Hepatocyte (in vitro differentiated cells): ENCODE results near the gene C3orf70. TPM values are rescaled to one million over a fixed set of nuclear protein-coding genes. Genes with fewer than 3 reads are reported as not detected.

Experiments
- DNase-seq: peaks from one replicate; pipeline ENCODE4 v3.0.0-alpha.2; 2016; ENCODE audit warnings: low spot score
- H2AFZ ChIP-seq: fragments of 200-600 bp; sonication (generic); 2 replicates; pipeline ENCODE4 v1.6.0; 2016; ENCODE audit warnings: antibody characterized with exemption, mild to moderate bottlenecking
- H3K27ac ChIP-seq: fragments of 200-600 bp; sonication (generic); 2 replicates; pipeline ENCODE4 v1.5.1; 2016; ENCODE audit warnings: mild to moderate bottlenecking
- H3K27me3 ChIP-seq: fragments of 200-600 bp; sonication (generic); 2 replicates; pipeline ENCODE4 v1.6.1; 2016
- H3K36me3 ChIP-seq: fragments of 200-600 bp; sonication (generic); replicated peaks from 2 replicates; pipeline ENCODE4 v1.5.1; 2016; ENCODE audit warnings: low read depth; ENCODE audit not compliant: insufficient read depth
- H3K4me1 ChIP-seq: fragments of 200-600 bp; sonication (generic); 2 replicates; pipeline ENCODE4 v1.5.1; 2016; ENCODE audit warnings: mild to moderate bottlenecking, moderate library complexity; ENCODE audit not compliant: insufficient read depth
- H3K4me2 ChIP-seq: fragments of 200-600 bp; sonication (generic); 2 replicates; pipeline ENCODE4 v1.6.0; 2016
- H3K4me3 ChIP-seq: fragments of 200-600 bp; sonication (generic); 2 replicates; pipeline ENCODE4 v1.5.1; 2016; ENCODE audit warnings: mild to moderate bottlenecking
- H3K79me2 ChIP-seq: fragments of 200-600 bp; sonication (generic); 2 replicates; pipeline ENCODE4 v1.6.0; 2017; ENCODE audit warnings: mild to moderate bottlenecking
- H3K9me2 ChIP-seq: fragments of 200-600 bp; sonication (generic); replicated peaks from 2 replicates; pipeline ENCODE4 v1.6.0; 2017; ENCODE audit warnings: mild to moderate bottlenecking; ENCODE audit not compliant: insufficient read depth
- H3K9me3 ChIP-seq: fragments of 200-600 bp; sonication (generic); 2 replicates; pipeline ENCODE4 v1.5.1; 2016; ENCODE audit warnings: low read depth, mild to moderate bottlenecking
- H4K20me1 ChIP-seq: fragments of 200-600 bp; sonication (generic); 2 replicates; pipeline ENCODE4 v1.6.0; 2016; ENCODE audit warnings: mild to moderate bottlenecking; ENCODE audit not compliant: insufficient read depth, poor library complexity, severe bottlenecking
- CTCF ChIP-seq: fragments of 200-600 bp; sonication (generic); IDR thresholded peaks from 2 replicates; pipeline ENCODE4 v1.5.1; 2016; ENCODE audit warnings: antibody characterized with exemption, mild to moderate bottlenecking; ENCODE audit not compliant: poor library complexity
- EZH2 ChIP-seq: fragments of 200-600 bp; sonication (generic); IDR thresholded peaks from 2 replicates; pipeline ENCODE4 v1.6.1; 2016; ENCODE audit warnings: antibody characterized with exemption, mild to moderate bottlenecking, borderline replicate concordance
- EZH2phosphoT487 ChIP-seq: fragments of 200-600 bp; sonication (generic); IDR thresholded peaks from one replicate; pipeline ENCODE4 v1.6.1; 2018; ENCODE audit warnings: antibody characterized with exemption, mild to moderate bottlenecking, low read depth, moderate library complexity; ENCODE audit not compliant: unreplicated experiment, severe bottlenecking
- WGBS: methylation state at CpG from one replicate; pipeline ENCODE4 v1.1.6; 2016; ENCODE audit warnings: low lambda C conversion rate; ENCODE audit errors: missing lambda C conversion rate; 5-methylcytosine and 5-hydroxymethylcytosine counted together
- polyA plus RNA-seq: library from polyadenylated mRNA; unstranded; fragments of >200 nt; fragmentation: Nextera tagmentation; extraction: Ambion mirVana; gene quantifications from 2 replicates; pipeline ENCODE4 v1.2.1, GENCODE V29; 2016
- total RNA-seq: library from RNA; depleted of rRNA; stranded (reverse); fragments of >200 nt; gene quantifications from 2 replicates; pipeline ENCODE4 v1.2.3, GENCODE V29; 2014

C3orf70 gene
- total and polyA plus RNA-seq, 2 experiments from 2014 or later = 1.1 to 6.0 TPM

DNA sequence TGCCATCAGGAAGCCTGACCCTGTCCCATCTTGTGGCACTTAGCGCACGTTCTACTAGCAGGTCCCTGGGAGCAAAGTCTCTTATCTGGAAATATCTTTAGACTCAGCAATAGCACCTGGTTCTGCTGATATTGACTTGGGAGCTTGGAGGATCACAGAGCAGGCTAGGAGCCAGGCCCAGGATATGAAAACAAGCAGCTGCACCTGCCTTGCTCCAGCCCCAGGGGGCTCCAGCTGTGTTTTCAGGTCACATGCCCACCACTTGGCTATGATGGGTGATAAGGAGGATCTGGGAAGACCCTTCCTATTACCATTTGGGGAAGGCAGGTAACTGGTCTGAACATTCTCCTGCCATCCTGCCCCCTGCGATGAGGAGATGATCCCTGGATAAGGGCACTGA lies 87.8 kb downstream of the C3orf70 start:
- DNase-seq = no peak
- no peak overlapping the region for H3K4me2 ChIP-seq
- H3K36me3 ChIP-seq = no peaks in the 10 kb centered on the region
- H3K9me3 ChIP-seq = no peaks in the 10 kb centered on the region
- no peaks in the 10 kb centered on the region for H3K9me2 ChIP-seq
- no peak overlapping the region for H2AFZ ChIP-seq
- no peaks in the 10 kb centered on the region for H3K79me2 ChIP-seq
- no peaks in the 10 kb centered on the region for H3K27me3 ChIP-seq
- 93% methylated on average over 3 of the region's 3 CpGs for WGBS
- H3K4me1 ChIP-seq = no peaks in the 10 kb centered on the region
- no peak for TF ChIP-seq CTCF
- no peak for TF ChIP-seq EZH2phosphoT487
- no peak for TF ChIP-seq EZH2
- no peaks in the 10 kb centered on the region for H4K20me1 ChIP-seq
- H3K4me3 ChIP-seq = no peak overlapping the region
- H3K27ac ChIP-seq = no peak overlapping the region

- Histone ChIP-seq H3K79me2 (no peaks in the 10 kb centered on the region), H4K20me1 (no peaks in the 10 kb centered on the region), H3K4me2 (no peak overlapping the region), H3K36me3 (no peaks in the 10 kb centered on the region), H2AFZ (no peak overlapping the region), H3K27ac (no peak overlapping the region), H3K4me1 (no peaks in the 10 kb centered on the region), H3K9me3 (no peaks in the 10 kb centered on the region), H3K9me2 (no peaks in the 10 kb centered on the region), H3K4me3 (no peak overlapping the region), H3K27me3 (no peaks in the 10 kb centered on the region)
- TF ChIP-seq CTCF = no peak
- no peak for TF ChIP-seq EZH2
- TF ChIP-seq EZH2phosphoT487 = no peak
- no peak for DNase-seq
- 91% methylated on average over 3 of the region's 3 CpGs for WGBS
Observed at GRCh38 chr3:185063431-185063830, 89.4 kb downstream of the C3orf70 start.

DNA sequence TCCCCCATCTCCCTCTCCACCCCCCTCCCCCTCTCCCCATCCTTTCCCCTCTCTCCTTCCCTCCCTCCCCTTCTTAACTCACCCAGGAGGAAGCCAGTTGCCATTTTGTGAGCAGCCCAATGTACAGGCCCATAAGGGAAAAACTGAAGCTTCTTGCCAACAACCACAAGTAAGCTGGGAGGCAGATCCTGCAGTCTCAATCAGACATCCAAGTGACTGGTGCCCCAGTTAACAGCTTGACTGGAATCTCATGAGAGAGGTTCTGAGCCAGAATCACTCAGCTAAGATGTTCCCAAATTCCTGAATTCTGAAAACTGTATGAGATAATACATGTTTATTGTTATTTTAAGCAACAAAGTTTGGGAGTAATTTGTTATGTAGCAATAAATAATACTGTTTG lies 90.7 kb downstream of the C3orf70 start:
- Histone ChIP-seq H3K36me3 (no peaks in the 10 kb centered on the region), H3K27me3 (no peaks in the 10 kb centered on the region), H3K4me2 (no peak overlapping the region), H3K27ac (no peak overlapping the region), H2AFZ (no peak overlapping the region), H3K4me3 (no peak overlapping the region), H3K9me3 (no peaks in the 10 kb centered on the region), H3K79me2 (no peaks in the 10 kb centered on the region), H3K9me2 (no peaks in the 10 kb centered on the region), H3K4me1 (no peaks in the 10 kb centered on the region), H4K20me1 (no peaks in the 10 kb centered on the region)
- no peak for DNase-seq
- TF ChIP-seq EZH2 (no peak), EZH2phosphoT487 (no peak), CTCF (no peak)

DNA sequence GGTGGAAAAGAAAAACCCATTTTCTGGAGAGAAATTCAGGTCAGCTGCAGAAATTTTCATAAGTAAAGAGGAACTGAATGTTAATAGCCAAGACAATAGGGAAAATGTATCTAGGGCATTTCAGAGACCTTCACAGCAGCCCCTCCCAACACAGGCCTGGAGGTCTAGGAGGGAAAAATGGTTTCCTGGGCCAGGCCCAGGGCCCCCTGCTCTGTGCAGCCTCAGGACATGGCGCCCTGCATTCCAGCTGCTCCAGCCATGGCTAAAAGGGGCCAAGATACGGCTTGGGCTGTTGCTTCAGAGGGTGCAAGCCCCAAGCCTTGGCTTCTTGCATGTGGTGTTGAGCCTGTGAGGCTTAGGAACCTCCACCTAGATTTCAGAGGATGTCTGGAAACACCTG lies 92.2 kb downstream of the C3orf70 start:
- H3K27me3 ChIP-seq = no peaks in the 10 kb centered on the region
- no peak overlapping the region for H3K4me2 ChIP-seq
- H2AFZ ChIP-seq = no peak overlapping the region
- no peaks in the 10 kb centered on the region for H3K79me2 ChIP-seq
- H4K20me1 ChIP-seq = no peaks in the 10 kb centered on the region
- no peaks in the 10 kb centered on the region for H3K4me1 ChIP-seq
- DNase-seq = no peak
- TF ChIP-seq CTCF (no peak), EZH2 (no peak), EZH2phosphoT487 (no peak)
- no peak overlapping the region for H3K4me3 ChIP-seq
- WGBS = 88% methylated on average over 2 of the region's 2 CpGs
- no peaks in the 10 kb centered on the region for H3K36me3 ChIP-seq
- H3K27ac ChIP-seq = no peak overlapping the region
- no peaks in the 10 kb centered on the region for H3K9me2 ChIP-seq
- H3K9me3 ChIP-seq = no peaks in the 10 kb centered on the region
